GM12874 (cell line): ENCODE results near the gene MIER2.

Source experiments
- CTCF ChIP-seq: IDR thresholded peaks from 2 replicates; pipeline ENCODE4 v1.5.1; 2011; ENCODE audit warnings: low read depth, mild to moderate bottlenecking, control low read depth, low read length, moderate library complexity; ENCODE audit not compliant: insufficient read depth

Gene MIER2

DNA sequence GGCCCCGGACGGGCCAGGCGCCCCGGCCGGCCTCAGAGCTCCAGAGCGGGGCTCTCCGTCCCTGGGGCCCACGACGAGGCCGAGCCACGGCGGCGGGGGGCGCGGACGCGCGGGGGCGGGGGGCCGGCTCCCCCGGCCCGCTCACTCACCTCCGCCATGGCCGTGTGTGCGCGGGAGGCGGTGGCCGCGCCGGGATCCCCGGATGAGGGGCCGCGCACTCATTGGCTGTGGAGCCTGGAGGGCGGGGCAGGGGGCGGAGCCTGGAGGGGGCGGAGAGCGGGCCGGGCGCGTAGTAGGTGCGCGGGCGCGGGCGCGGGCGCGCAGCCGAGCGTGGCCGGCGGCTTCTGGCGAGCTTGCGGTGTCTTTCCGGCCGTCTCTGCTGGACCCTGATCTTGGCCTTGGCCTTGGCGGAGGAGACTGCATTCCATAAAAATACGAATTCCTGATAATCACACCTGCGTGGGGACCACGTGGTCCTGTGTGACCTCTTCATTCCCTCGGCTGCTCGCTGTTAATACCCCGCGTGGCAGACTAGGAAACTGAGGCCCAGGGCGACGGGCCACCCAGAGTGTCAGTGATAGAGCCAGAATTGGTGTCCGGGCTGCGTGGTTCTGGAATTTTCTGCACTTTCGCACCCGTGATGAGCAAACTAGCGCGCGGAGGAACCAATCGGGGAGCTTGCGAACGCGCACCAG is at the start of gene MIER2:
MIER2 (minus strand) TSS at position 172 of the 695 bp plus-strand sequence; CDS start at position 158, 14 bp downstream.
- no peak for TF ChIP-seq CTCF

GRCh38 chr19:392375-392970 is 47.9 kb upstream of the MIER2 start:
- TF ChIP-seq CTCF: no peak

- TF ChIP-seq CTCF: no peak
These were observed 47.3 kb upstream of the MIER2 start for GRCh38 chr19:391726-392374.

- no peak for TF ChIP-seq CTCF
These were observed 46.6 kb upstream of the MIER2 start for GRCh38 chr19:391207-391557.

DNA sequence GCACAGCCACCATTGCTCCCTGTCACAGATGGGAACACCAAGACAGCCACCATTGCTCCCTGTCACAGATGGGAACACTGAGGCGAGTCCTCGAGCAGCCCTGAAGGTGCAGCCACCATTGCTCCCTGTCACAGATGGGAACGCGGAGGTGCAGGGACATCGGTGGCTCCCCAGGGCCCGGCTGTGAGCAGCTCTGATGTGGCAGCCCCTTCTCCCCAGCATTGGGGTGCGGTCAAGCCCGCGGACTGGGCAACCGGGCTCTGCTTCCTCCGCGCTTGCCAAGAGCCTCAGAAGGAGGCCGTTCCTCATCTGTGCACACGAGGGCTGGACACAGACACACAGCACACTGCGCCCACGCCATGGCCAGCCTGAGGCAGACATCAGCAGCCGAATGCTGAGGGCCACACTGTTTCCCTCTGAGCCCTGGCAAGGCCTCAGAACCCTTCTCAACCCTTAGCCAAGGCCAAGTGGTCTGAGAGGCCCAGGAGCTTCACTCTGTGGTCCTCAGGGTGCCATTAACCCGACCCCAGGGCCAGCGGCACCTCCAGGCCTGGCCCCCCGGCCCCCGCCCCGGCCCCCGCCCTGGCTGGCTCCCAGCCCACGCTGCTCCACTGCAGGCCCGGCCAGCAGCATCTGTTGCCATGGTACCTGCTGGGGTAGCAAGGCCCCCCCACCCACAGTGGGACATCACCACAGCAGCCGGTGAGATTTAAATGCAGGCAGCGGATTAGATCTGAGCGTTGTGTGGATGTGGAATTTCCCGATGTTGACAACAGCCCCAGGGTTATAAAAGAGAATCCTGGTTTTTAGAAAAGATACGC is 46.0 kb upstream of the MIER2 start:
- no peak for TF ChIP-seq CTCF

DNA sequence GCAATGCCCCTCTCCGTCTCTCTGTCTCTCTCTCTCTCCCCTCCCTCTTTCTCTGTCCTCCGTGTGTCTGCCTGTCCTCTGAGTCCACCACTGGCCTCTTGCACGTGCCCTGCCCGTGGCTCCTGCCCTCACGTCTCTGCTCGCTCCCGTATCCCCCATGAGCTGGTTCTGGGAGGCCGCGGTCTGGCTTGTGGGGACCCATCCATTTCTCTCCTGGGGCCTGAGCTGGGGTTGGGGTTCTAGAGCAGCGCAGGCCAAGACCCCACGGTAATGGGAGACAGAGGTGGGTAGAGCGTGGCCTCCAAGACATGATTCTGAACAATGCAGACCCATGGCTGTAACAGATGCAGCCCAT is 45.3 kb upstream of the MIER2 start:
- TF ChIP-seq CTCF: no peak
